Tibial artery (tissue), 4 donors: Measurements from ENCODE around the gene NLGN3.

Experiments
- DNase-seq, 2 donors: peaks; one replicate each; pipeline ENCODE4 v3.0.0-alpha.2; 2019
- H3K27ac ChIP-seq, 2 donors: fragments of 200-600 bp; sonication (generic) in 1 of 2; 1 replicate in 1 of 2; 2 replicates in 1 of 2; pipeline ENCODE4 v1.5.1; 2018 to 2019; ENCODE audit warnings: mild to moderate bottlenecking in 1 of 2
- H3K27me3 ChIP-seq, 2 donors: fragments of 200-600 bp; sonication (generic) in 1 of 2; one replicate each; pipeline versions ENCODE4 v1.5.1 to v1.6.0; 2016 to 2019
- H3K36me3 ChIP-seq, 3 donors: fragments of 200-600 bp; sonication (generic) in 2 of 3; one replicate each; pipeline ENCODE4 v1.5.1; 2016 to 2019; ENCODE audit warnings: mild to moderate bottlenecking in 2 of 3
- H3K4me1 ChIP-seq, 4 donors: fragments of 200-600 bp; sonication (generic) in 2 of 4; 1 replicate in 3 of 4; 2 replicates in 1 of 4; pipeline ENCODE4 v1.5.1; 2016 to 2019
- H3K4me3 ChIP-seq, 2 donors: fragments of 200-600 bp; sonication (generic) in 1 of 2; 1 replicate in 1 of 2; 2 replicates in 1 of 2; pipeline ENCODE4 v1.5.1; 2018 to 2019; ENCODE audit warnings: mild to moderate bottlenecking in 2 of 2
- H3K9me3 ChIP-seq, 3 donors: fragments of 200-600 bp; sonication (generic) in 1 of 3; one replicate each; pipeline ENCODE4 v1.5.1; 2016 to 2019
- intact Hi-C: fragments of 100-400 bp; cut with DNase I; formaldehyde crosslinking; loops from one replicate; pipeline ENCODE4 v1.15.0; 2023; ENCODE audit warnings: low total_unique reads
- TF ChIP-seq, protein P1 (sequence below), 2 experiments: fragments of 200-600 bp in 1 of 2; fragments of 450-650 bp in 1 of 2; IDR thresholded peaks; one replicate each; pipeline ENCODE4 v1.5.1; 2017 to 2019; ENCODE audit warnings: antibody characterized with exemption in 2 of 2, mild to moderate bottlenecking in 1 of 2, moderate library complexity in 1 of 2

NLGN3 gene

DNA sequence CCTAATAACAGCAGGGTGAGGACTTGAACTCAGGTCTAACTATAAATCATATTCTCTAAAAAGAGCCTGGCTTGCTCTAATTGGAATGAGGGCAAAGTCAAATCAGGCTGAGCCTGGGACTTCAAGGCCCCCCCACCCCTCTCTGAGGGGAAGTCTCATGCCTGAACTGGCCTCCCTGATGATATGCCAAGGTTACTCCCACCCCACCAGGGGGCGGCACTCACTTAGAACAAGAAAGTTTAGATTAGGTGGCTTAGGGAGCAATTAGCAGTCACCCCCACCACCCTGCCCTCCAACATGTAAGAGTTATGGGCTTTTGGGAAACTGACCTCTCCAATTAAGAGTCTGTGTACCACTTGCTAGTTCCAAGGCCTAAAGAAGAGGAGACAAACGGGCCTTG lies 46.3 kb upstream of the NLGN3 start:
- TF ChIP-seq, protein P1, sequence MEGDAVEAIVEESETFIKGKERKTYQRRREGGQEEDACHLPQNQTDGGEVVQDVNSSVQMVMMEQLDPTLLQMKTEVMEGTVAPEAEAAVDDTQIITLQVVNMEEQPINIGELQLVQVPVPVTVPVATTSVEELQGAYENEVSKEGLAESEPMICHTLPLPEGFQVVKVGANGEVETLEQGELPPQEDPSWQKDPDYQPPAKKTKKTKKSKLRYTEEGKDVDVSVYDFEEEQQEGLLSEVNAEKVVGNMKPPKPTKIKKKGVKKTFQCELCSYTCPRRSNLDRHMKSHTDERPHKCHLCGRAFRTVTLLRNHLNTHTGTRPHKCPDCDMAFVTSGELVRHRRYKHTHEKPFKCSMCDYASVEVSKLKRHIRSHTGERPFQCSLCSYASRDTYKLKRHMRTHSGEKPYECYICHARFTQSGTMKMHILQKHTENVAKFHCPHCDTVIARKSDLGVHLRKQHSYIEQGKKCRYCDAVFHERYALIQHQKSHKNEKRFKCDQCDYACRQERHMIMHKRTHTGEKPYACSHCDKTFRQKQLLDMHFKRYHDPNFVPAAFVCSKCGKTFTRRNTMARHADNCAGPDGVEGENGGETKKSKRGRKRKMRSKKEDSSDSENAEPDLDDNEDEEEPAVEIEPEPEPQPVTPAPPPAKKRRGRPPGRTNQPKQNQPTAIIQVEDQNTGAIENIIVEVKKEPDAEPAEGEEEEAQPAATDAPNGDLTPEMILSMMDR (IDR thresholded peaks at IDR 0.05) = peak; percentile 37 to 38
- no peaks in the 10 kb centered on the region for H3K36me3 ChIP-seq
- H3K4me1 ChIP-seq = peaks cover 0 to 20% (median 8%) of the 10 kb centered on the region in 4 donors
- H3K27ac ChIP-seq = no peak overlapping the region
- no peaks in the 10 kb centered on the region for H3K27me3 ChIP-seq
- H3K4me3 ChIP-seq = no peak overlapping the region
- intact Hi-C loops = loop anchor here (10.0 kb wide), 1 partner anchor 76 kb away; no protein-coding TSS in a partner anchor
- DNase-seq = peak; percentile 60 to 66
- no peaks in the 10 kb centered on the region for H3K9me3 ChIP-seq

DNA sequence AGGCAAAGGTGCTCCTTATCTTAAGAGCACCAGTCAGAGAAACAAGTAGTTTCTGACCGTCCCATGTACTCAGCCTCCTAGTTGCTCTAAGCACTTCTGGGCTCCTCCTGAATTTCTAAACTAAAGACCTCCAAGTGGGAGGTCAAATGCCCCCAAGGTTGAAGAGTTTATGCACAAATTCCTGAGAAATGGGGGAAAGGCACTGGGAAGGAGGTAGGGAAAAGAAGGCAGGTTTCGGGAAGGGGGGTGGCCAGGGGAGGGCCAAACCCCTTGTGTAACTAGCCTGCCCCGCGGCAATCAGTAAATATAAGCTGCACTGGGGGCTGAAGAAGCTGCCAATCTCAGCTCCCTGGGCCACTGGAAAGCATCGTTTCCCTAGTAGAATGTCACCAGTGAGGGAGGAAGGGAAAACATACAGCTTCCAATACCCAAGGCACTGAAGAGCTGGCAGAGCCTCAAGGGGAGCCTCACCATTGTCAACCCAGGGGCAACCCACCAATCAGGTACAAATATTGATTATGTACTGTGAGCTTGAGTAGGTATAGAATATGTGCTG lies 45.6 kb upstream of the NLGN3 start:
- H3K4me3 ChIP-seq = no peak overlapping the region
- no peaks in the 10 kb centered on the region for H3K27me3 ChIP-seq
- no peaks in the 10 kb centered on the region for H3K36me3 ChIP-seq
- H3K4me1 ChIP-seq = peaks cover 0 to 20% (median 8%) of the 10 kb centered on the region in 4 donors
- H3K9me3 ChIP-seq = no peaks in the 10 kb centered on the region
- no peak for DNase-seq
- intact Hi-C loops = loop anchor here (10.0 kb wide), 1 partner anchor 76 kb away; no protein-coding TSS in a partner anchor
- TF ChIP-seq, protein P1 (IDR thresholded peaks at IDR 0.05) = no peak
- no peak overlapping the region for H3K27ac ChIP-seq

DNA sequence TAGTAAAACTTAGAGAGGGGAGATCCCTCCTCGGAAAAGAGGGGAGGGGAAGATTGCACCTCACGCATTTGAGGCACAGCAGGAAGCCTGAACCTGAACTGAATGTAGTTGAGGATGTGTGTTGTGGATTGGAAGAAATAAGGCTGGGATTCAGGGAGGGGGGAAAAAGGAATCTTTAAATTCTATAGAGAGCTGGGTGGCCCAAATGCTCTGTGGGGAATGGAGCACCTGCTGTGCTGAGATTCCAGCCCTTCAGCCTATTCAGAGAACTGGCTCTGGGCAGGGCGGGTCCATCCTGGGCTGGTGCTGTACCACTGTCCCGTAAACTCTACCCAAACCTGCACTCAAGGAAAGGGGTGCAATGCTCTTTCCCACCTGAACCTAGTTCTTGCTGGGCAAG lies 44.9 kb upstream of the NLGN3 start:
- Histone ChIP-seq H3K9me3 (no peaks in the 10 kb centered on the region), H3K27me3 (no peaks in the 10 kb centered on the region), H3K4me1 (peaks cover 0 to 20% (median 8%) of the 10 kb centered on the region in 4 donors), H3K27ac (no peak overlapping the region), H3K4me3 (no peak overlapping the region), H3K36me3 (no peaks in the 10 kb centered on the region)
- intact Hi-C loops = loop anchor here (10.0 kb wide), 1 partner anchor 75 kb away; no protein-coding TSS in a partner anchor
- TF ChIP-seq, protein P1 (IDR thresholded peaks at IDR 0.05) = no peak
- DNase-seq = no peak

GRCh38 chrX:71100581-71101505 lies 43.8 kb upstream of the NLGN3 start:
- Histone ChIP-seq H3K4me1 (peaks cover 0 to 20% (median 8%) of the 10 kb centered on the region in 4 donors), H3K36me3 (no peaks in the 10 kb centered on the region), H3K27ac (no peak overlapping the region), H3K4me3 (no peak overlapping the region), H3K27me3 (no peaks in the 10 kb centered on the region), H3K9me3 (no peaks in the 10 kb centered on the region)
- intact Hi-C loops = no loop called here
- no peak for DNase-seq
- TF ChIP-seq, protein P1 (IDR thresholded peaks at IDR 0.05) = no peak

DNA sequence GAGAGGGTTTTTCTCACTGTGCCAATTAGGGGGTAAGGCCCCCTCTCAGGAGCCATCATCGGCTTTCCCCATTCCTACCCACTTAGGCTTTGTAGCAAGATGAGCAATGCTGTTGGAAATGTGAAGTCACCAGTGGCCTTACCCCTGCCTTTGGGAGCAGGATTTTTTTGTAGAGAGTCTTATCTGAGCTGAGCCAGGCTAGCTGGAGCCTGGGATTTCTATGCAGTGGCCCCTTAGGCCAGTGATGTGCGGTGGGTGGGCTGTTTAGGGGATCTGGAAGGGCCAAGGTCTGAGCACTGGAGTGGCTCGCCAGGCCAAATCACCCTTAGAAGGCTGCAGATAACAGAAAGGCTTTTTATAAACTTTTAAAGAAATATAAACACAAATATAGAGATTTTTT lies 42.3 kb upstream of the NLGN3 start:
- no peaks in the 10 kb centered on the region for H3K9me3 ChIP-seq
- no peak overlapping the region for H3K4me3 ChIP-seq
- H3K4me1 ChIP-seq = peaks cover 0 to 12% (median 4%) of the 10 kb centered on the region in 4 donors
- H3K27me3 ChIP-seq = no peaks in the 10 kb centered on the region
- no peaks in the 10 kb centered on the region for H3K36me3 ChIP-seq
- H3K27ac ChIP-seq = no peak overlapping the region
- DNase-seq = no peak
- intact Hi-C loops = no loop called here
- TF ChIP-seq, protein P1 (IDR thresholded peaks at IDR 0.05) = no peak
